ENCODE data around the gene NR1H4.
"Not testable (repeated sequence)": the region's sequence is repeated elsewhere in the genome, so short reads cannot be mapped to it uniquely, and the experiment has no call there.

Gene NR1H4

GRCh38 chr12:100572184-100572583 lies 98.5 kb downstream of the NR1H4 start:
- no peak for DNase-seq (ENCODE audit: low read depth)

- peak; percentile 89 for DNase-seq (ENCODE audit: low read depth)
These were observed 99.9 kb downstream of the NR1H4 start, which contains the start of gene GAS2L3 for GRCh38 chr12:100573292-100574186. TSS of gene GAS2L3 (plus strand) at chr12:100573684. CDS start at chr12:100594905, 21,221 bp downstream.

- peak; percentile 36 for DNase-seq (ENCODE audit: low read depth)
These were observed 100.8 kb downstream of the NR1H4 start for GRCh38 chr12:100574187-100575074.

- DNase-seq (ENCODE audit: low read depth): peak; percentile 96
These were observed 102.8 kb downstream of the NR1H4 start for GRCh38 chr12:100576331-100577036.

- no peak for DNase-seq (ENCODE audit: low read depth)
These were observed 105.3 kb downstream of the NR1H4 start for GRCh38 chr12:100578923-100579322.

GRCh38 chr12:100579844-100580243 lies 106.2 kb downstream of the NR1H4 start:
- no peak for DNase-seq (ENCODE audit: low read depth)

GRCh38 chr12:100584256-100584655 lies 110.6 kb downstream of the NR1H4 start:
- no peak for DNase-seq (ENCODE audit: low read depth)

- DNase-seq (ENCODE audit: low read depth): no peak
These were observed 118.3 kb downstream of the NR1H4 start for GRCh38 chr12:100591979-100592378.

- DNase-seq (ENCODE audit: low read depth): no peak
These were observed 119.8 kb downstream of the NR1H4 start for GRCh38 chr12:100593490-100593889.

GRCh38 chr12:100601626-100602025 lies 128.0 kb downstream of the NR1H4 start:
- no peak for DNase-seq (ENCODE audit: low read depth)

GRCh38 chr12:100602997-100603396 lies 129.3 kb downstream of the NR1H4 start:
- DNase-seq (ENCODE audit: low read depth): not testable (repeated sequence)

GRCh38 chr12:100608776-100609175 lies 135.1 kb downstream of the NR1H4 start:
- DNase-seq (ENCODE audit: low read depth): no peak

- DNase-seq (ENCODE audit: low read depth): peak; percentile 57
These were observed 137.2 kb downstream of the NR1H4 start for GRCh38 chr12:100610666-100611430.

GRCh38 chr12:100612606-100613005 lies 138.9 kb downstream of the NR1H4 start:
- no peak for DNase-seq (ENCODE audit: low read depth)

Data from ELR (cell line).